ENCODE results near the gene XPO4.
"Not testable (repeated sequence)": the region's sequence is repeated elsewhere in the genome, so short reads cannot be mapped to it uniquely, and the experiment has no call there.

Gene XPO4
- long read RNA-seq, full-length matches to known transcripts, result 15 of 42 reads
- long read RNA-seq, partial matches to known transcripts, result 8 of 42 reads
- long read RNA-seq, other reads (novel, unspliced or antisense), result 19 of 42 reads

- H3K27ac ChIP-seq (replicated peaks), result peak within 1 kb of the TSS; percentile 94
- DNase-seq (ENCODE audit: low read depth in 1 of 2, low spot score in 1 of 2), result peak; percentile 60 to 75
- TF ChIP-seq POLR2AphosphoS5 (IDR thresholded peaks at IDR 0.05; ENCODE audit: low read depth), result peak; percentile 4; the same call in 1 of the 2 replicates
- TF ChIP-seq GABPA (IDR thresholded peaks at IDR 0.05; ENCODE audit: low read depth), result no peak
- TF ChIP-seq SPI1 (IDR thresholded peaks at IDR 0.05; ENCODE audit: borderline replicate concordance, low read depth), result no peak
- no peak for TF ChIP-seq CTCF (IDR thresholded peaks at IDR 0.05; ENCODE audit: insufficient read depth, low read length)
- TF ChIP-seq REST (IDR thresholded peaks at IDR 0.05; ENCODE audit: insufficient replicate concordance, low read depth), result peak; percentile 66
- H3K4me3 ChIP-seq (replicated peaks; ENCODE audit: insufficient read depth, low read length), result peak within 1 kb of the TSS; percentile 97
- no peaks in the 10 kb centered on the region for H3K27me3 ChIP-seq (ENCODE audit: insufficient read depth, poor library complexity, severe bottlenecking)
These were observed at the start of gene XPO4 for GRCh38 chr13:20902438-20903163. XPO4 (minus strand) TSS chr13:20902746; CDS start chr13:20902738, 8 bp downstream.

DNA sequence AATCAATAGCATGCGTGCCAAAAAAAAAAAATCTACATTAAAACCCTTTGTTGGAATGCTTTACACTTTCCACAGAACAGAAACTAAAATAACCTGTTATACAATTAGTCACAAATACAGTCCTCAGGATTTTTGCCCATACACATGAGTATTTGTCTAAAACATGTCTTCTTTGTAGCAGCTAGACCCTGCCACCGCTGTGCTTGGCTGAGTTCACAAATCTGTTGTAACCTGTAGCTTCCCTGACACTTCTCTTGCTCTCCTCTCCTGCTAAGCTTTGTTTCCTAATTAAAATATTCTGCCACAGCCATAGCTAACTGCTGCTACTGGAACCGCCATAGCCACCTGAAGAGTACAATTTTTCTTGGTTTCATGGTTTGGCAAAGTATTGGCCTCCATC lies 45.5 kb upstream of the XPO4 start:
- not testable (repeated sequence) for DNase-seq (ENCODE audit: low read depth in 1 of 2, low spot score in 1 of 2); H3K27ac ChIP-seq (replicated peaks); H3K27me3 ChIP-seq (ENCODE audit: insufficient read depth, poor library complexity, severe bottlenecking); H3K4me3 ChIP-seq (replicated peaks; ENCODE audit: insufficient read depth, low read length)

DNA sequence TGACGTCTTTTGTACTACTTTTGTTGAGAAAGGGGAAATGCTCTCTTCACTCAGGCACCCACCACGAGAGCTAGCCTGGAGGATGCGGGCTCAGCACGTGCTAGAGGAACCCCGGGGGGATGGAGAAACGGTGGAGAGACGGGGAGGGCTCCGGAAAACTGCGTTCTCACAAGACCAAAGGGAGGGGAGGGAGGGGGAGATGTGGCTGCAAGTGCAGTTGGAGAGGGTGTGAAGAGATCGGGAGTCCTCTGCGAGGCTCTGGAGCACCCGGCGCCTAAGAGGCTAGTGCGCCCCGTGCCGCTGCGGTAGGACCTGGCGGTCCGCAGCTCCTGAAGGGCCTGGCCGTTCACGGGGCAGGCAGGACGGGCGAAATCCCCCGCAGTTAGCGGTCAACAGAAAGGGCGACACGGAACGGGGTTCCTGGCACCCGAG lies 43.4 kb upstream of the XPO4 start:
- peak overlapping the region; percentile 44 for H3K27ac ChIP-seq (replicated peaks)
- peak; percentile 78 for TF ChIP-seq SPI1 (IDR thresholded peaks at IDR 0.05; ENCODE audit: borderline replicate concordance, low read depth)
- TF ChIP-seq POLR2AphosphoS5 (IDR thresholded peaks at IDR 0.05; ENCODE audit: low read depth), result peak; percentile 25; the same call in 1 of the 2 replicates
- TF ChIP-seq REST (IDR thresholded peaks at IDR 0.05; ENCODE audit: insufficient replicate concordance, low read depth), result no peak
- H3K4me3 ChIP-seq (replicated peaks; ENCODE audit: insufficient read depth, low read length), result no peak overlapping the region
- peak; percentile 11 to 87 for DNase-seq (ENCODE audit: low read depth in 1 of 2, low spot score in 1 of 2)
- H3K27me3 ChIP-seq (ENCODE audit: insufficient read depth, poor library complexity, severe bottlenecking), result no peaks in the 10 kb centered on the region

- no peaks in the 10 kb centered on the region for H3K27me3 ChIP-seq (ENCODE audit: insufficient read depth, poor library complexity, severe bottlenecking)
- DNase-seq (ENCODE audit: low read depth in 1 of 2, low spot score in 1 of 2), result no peak
- H3K27ac ChIP-seq (replicated peaks), result peak overlapping the region; percentile 60
- peak overlapping the region; percentile 0; the same call in 1 of the 2 replicates for H3K4me3 ChIP-seq (replicated peaks; ENCODE audit: insufficient read depth, low read length)
- TF ChIP-seq GABPA (IDR thresholded peaks at IDR 0.05; ENCODE audit: low read depth) (no peak), REST (IDR thresholded peaks at IDR 0.05; ENCODE audit: insufficient replicate concordance, low read depth) (no peak), CTCF (IDR thresholded peaks at IDR 0.05; ENCODE audit: insufficient read depth, low read length) (no peak), POLR2AphosphoS5 (IDR thresholded peaks at IDR 0.05; ENCODE audit: low read depth) (no peak), SPI1 (IDR thresholded peaks at IDR 0.05; ENCODE audit: borderline replicate concordance, low read depth) (no peak)
These were observed 40.5 kb upstream of the XPO4 start for GRCh38 chr13:20942938-20943559.

DNA sequence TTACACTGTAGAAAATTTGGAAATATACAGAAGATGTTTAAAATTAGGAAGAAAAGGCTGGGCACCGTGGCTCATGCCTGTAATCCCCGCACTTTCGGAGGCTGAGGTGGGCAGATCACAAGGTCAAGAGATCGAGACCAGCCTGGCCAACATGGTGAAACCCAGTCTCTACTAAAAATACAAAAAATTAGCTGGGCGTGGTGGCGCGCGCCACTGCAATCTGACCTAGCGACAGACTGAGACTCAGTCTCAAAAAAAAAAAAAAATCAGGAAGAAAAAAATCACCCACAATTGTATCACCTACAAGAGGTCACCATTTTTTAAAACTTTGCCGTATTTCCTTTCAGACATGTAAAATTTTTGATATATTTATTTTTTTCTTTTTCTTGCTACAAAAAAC lies 38.0 kb upstream of the XPO4 start:
- H3K27me3 ChIP-seq (ENCODE audit: insufficient read depth, poor library complexity, severe bottlenecking); H3K4me3 ChIP-seq (replicated peaks; ENCODE audit: insufficient read depth, low read length); DNase-seq (ENCODE audit: low read depth in 1 of 2, low spot score in 1 of 2); H3K27ac ChIP-seq (replicated peaks): not testable (repeated sequence)
